Kidney (tissue), 14 donors: ENCODE data around the gene TNFSF15. TPM values are rescaled to one million over a fixed set of nuclear protein-coding genes. Genes with fewer than 3 reads are reported as not detected.

Experiments used
- DNase-seq, 5 donors: peaks; one replicate each; pipeline ENCODE4 v3.0.0-alpha.2; 2013 to 2020
- FAIRE-seq: peaks from 2 replicates; lab custom pipeline; 2012; peaks lifted over from hg19 to GRCh38; lab: Jason Lieb, UNC
- H3K27ac ChIP-seq, 2 donors: one replicate each; pipeline ENCODE4 v1.7.0; 2013; ENCODE audit warnings: low read depth in 2 of 2, low read length in 2 of 2, inconsistent platforms in 1 of 2
- H3K27me3 ChIP-seq: one replicate; pipeline ENCODE4 v1.7.1; 2013; ENCODE audit warnings: low read length, inconsistent platforms; ENCODE audit not compliant: control insufficient read depth, insufficient read depth
- H3K36me3 ChIP-seq, 3 donors: one replicate each; pipeline versions ENCODE4 v1.7.0 to v1.7.1; 2013; ENCODE audit warnings: low read length in 3 of 3, control low read depth in 1 of 3, inconsistent platforms in 1 of 3; ENCODE audit not compliant: insufficient read depth in 3 of 3, control insufficient read depth in 2 of 3
- H3K4me1 ChIP-seq, 3 donors: one replicate each; pipeline versions ENCODE4 v1.7.0 to v1.7.1; 2013; ENCODE audit warnings: low read length in 3 of 3, inconsistent platforms in 1 of 3, low read depth in 1 of 3; ENCODE audit not compliant: control insufficient read depth in 2 of 3, insufficient read depth in 2 of 3
- H3K4me3 ChIP-seq, 3 donors: one replicate each; pipeline versions ENCODE4 v1.7.0 to v1.8.1; 2013; ENCODE audit warnings: low read length in 3 of 3, control low read depth in 1 of 3, inconsistent platforms in 1 of 3
- H3K9ac ChIP-seq, 3 donors: one replicate each; pipeline versions ENCODE4 v1.7.0 to v1.7.1; 2013; ENCODE audit warnings: low read length in 3 of 3, control low read depth in 1 of 3, inconsistent platforms in 1 of 3
- H3K9me3 ChIP-seq, 3 donors: one replicate each; pipeline versions ENCODE4 v1.7.0 to v1.7.1; 2013; ENCODE audit warnings: low read length in 3 of 3, control low read depth in 1 of 3, inconsistent platforms in 1 of 3; ENCODE audit not compliant: control insufficient read depth in 2 of 3, insufficient read depth in 1 of 3
- CTCF ChIP-seq: IDR thresholded peaks from 3 replicates; pipeline ENCODE4 v1.5.1; 2012; ENCODE audit warnings: mild to moderate bottlenecking, moderate library complexity, borderline replicate concordance; ENCODE audit not compliant: insufficient read depth; ENCODE audit errors: extremely low read depth
- intact Hi-C: fragments of 100-400 bp; cut with DNase I; formaldehyde crosslinking; loops from one replicate; pipeline ENCODE4 v1.11.1; 2022
- polyA plus RNA-seq: library from polyadenylated mRNA; stranded (reverse); fragments of 350-450 nt; fragmentation: Illumina TruSeq; extraction: RNeasy Lipid Tissue Mini Kit (QIAGEN cat#74804); gene quantifications from one replicate; pipeline ENCODE4 v1.2.3, GENCODE V29; 2014; ENCODE audit warnings: low read depth, low replicate concordance; ENCODE audit not compliant: insufficient read depth
- total RNA-seq: library from RNA; stranded (reverse); fragmentation: NEBNext Ultra II Directional; extraction: Animal tissue kit (Norgen Biotek cat#: 25700); gene quantifications from one replicate; pipeline ENCODE4 v1.2.1, GENCODE V29; 2021
- donor health status: control.
- donor health status: control.
- donor health status: control.
- donor health status: control.
- donor health status: control.
- donor health status: DM: yes; HTN: yes; CAD: no.
- donor health status: Normal renal cell carcinoma (clear cell type).

The TNFSF15 gene
- total and polyA plus RNA-seq, 2 donors from 2014 or later = 1.4 to 2.3 TPM

GRCh38 chr9:114853071-114853855 lies 47.4 kb upstream of the TNFSF15 start:
- FAIRE-seq = no peak

GRCh38 chr9:114852050-114852594 lies 46.3 kb upstream of the TNFSF15 start:
- Histone ChIP-seq H3K4me1 (no peaks in the 10 kb centered on the region), H3K27ac (no peak overlapping the region), H3K36me3 (no peaks in the 10 kb centered on the region), H3K4me3 (no peak overlapping the region), H3K9me3 (no peaks in the 10 kb centered on the region), H3K27me3 (no peaks in the 10 kb centered on the region), H3K9ac (no peak overlapping the region)
- no peak for DNase-seq
- intact Hi-C loops = no loop called here
- TF ChIP-seq CTCF = no peak
- no peak for FAIRE-seq

More at GRCh38 chr9:114853071-114853855, 47.4 kb upstream of the TNFSF15 start:
- Histone ChIP-seq H3K9ac (no peak overlapping the region), H3K27me3 (no peaks in the 10 kb centered on the region), H3K4me1 (no peaks in the 10 kb centered on the region), H3K4me3 (no peak overlapping the region), H3K27ac (no peak overlapping the region), H3K36me3 (no peaks in the 10 kb centered on the region), H3K9me3 (no peaks in the 10 kb centered on the region)
- no peak for TF ChIP-seq CTCF
- DNase-seq = no peak
- intact Hi-C loops = no loop called here

- no peaks in the 10 kb centered on the region for H3K36me3 ChIP-seq
- H3K4me3 ChIP-seq = no peak overlapping the region
- FAIRE-seq (no peak), DNase-seq (no peak)
- intact Hi-C loops = no loop called here
- H3K4me1 ChIP-seq = no peaks in the 10 kb centered on the region
- H3K9ac ChIP-seq = no peak overlapping the region
- no peaks in the 10 kb centered on the region for H3K9me3 ChIP-seq
- no peak for TF ChIP-seq CTCF
- H3K27ac ChIP-seq = no peak overlapping the region
- no peaks in the 10 kb centered on the region for H3K27me3 ChIP-seq
Measured at GRCh38 chr9:114851306-114851705, 45.5 kb upstream of the TNFSF15 start.
